HL-60 (cell line): ENCODE results near the gene DPY30.

ENCODE experiments used
- POLR2AphosphoS5 ChIP-seq: IDR thresholded peaks from 2 replicates; pipeline ENCODE4 v1.6.1; 2012; ENCODE audit warnings: low read depth
- SPI1 ChIP-seq: IDR thresholded peaks from 2 replicates; pipeline ENCODE4 v1.6.1; 2012; ENCODE audit warnings: low read depth, mild to moderate bottlenecking, borderline replicate concordance
- TF ChIP-seq, protein P1 (sequence below): IDR thresholded peaks from one replicate; pipeline ENCODE4 v1.5.1; 2011; ENCODE audit warnings: low read length, control low read depth, inconsistent platforms; ENCODE audit not compliant: insufficient read depth
- TF ChIP-seq, protein P2 (sequence below): IDR thresholded peaks from 2 replicates; pipeline ENCODE4 v1.6.1; 2012; ENCODE audit warnings: low read depth; ENCODE audit not compliant: insufficient replicate concordance

DNA sequence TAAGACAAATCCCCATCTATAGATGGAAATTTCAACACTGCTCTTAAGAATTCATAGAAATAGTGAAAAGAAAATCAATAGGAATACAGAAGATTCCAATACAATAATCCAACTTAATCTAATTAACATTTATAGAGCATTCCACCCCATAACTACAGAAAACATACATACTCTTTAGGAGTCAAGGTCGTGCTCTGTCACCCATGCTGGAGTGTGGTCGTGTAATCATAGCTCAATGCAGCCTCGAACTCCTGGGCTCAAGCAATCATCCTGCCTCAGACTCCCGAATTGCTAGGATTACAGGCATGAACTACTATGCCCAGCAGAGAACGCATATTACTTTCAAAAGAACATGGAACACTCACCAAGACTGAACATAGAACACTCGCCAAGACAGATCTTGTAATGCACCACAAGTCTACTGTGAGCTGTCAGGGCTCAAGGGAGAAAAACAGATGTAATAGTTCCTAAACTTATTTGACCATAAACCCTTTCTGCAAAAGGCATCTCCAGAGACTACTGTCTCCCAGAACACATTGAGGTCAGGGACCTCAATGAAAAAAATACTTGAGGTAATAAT is 42.9 kb downstream of the DPY30 start:
- TF ChIP-seq, protein P1, sequence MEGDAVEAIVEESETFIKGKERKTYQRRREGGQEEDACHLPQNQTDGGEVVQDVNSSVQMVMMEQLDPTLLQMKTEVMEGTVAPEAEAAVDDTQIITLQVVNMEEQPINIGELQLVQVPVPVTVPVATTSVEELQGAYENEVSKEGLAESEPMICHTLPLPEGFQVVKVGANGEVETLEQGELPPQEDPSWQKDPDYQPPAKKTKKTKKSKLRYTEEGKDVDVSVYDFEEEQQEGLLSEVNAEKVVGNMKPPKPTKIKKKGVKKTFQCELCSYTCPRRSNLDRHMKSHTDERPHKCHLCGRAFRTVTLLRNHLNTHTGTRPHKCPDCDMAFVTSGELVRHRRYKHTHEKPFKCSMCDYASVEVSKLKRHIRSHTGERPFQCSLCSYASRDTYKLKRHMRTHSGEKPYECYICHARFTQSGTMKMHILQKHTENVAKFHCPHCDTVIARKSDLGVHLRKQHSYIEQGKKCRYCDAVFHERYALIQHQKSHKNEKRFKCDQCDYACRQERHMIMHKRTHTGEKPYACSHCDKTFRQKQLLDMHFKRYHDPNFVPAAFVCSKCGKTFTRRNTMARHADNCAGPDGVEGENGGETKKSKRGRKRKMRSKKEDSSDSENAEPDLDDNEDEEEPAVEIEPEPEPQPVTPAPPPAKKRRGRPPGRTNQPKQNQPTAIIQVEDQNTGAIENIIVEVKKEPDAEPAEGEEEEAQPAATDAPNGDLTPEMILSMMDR, result no peak
- TF ChIP-seq, protein P2, sequence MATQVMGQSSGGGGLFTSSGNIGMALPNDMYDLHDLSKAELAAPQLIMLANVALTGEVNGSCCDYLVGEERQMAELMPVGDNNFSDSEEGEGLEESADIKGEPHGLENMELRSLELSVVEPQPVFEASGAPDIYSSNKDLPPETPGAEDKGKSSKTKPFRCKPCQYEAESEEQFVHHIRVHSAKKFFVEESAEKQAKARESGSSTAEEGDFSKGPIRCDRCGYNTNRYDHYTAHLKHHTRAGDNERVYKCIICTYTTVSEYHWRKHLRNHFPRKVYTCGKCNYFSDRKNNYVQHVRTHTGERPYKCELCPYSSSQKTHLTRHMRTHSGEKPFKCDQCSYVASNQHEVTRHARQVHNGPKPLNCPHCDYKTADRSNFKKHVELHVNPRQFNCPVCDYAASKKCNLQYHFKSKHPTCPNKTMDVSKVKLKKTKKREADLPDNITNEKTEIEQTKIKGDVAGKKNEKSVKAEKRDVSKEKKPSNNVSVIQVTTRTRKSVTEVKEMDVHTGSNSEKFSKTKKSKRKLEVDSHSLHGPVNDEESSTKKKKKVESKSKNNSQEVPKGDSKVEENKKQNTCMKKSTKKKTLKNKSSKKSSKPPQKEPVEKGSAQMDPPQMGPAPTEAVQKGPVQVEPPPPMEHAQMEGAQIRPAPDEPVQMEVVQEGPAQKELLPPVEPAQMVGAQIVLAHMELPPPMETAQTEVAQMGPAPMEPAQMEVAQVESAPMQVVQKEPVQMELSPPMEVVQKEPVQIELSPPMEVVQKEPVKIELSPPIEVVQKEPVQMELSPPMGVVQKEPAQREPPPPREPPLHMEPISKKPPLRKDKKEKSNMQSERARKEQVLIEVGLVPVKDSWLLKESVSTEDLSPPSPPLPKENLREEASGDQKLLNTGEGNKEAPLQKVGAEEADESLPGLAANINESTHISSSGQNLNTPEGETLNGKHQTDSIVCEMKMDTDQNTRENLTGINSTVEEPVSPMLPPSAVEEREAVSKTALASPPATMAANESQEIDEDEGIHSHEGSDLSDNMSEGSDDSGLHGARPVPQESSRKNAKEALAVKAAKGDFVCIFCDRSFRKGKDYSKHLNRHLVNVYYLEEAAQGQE, result no peak
- TF ChIP-seq SPI1 (no peak), POLR2AphosphoS5 (no peak)
